Left renal cortex interstitium (tissue), 4 donors: Measurements from ENCODE around the gene CBLB. TPM values are rescaled to one million over a fixed set of nuclear protein-coding genes. Genes with fewer than 3 reads are reported as not detected.
"Not testable (repeated sequence)": the region's sequence is repeated elsewhere in the genome, so short reads cannot be mapped to it uniquely, and the experiment has no call there.

Experiments used
- DNase-seq, 4 donors: peaks; one replicate each; pipeline ENCODE4 v3.0.0-alpha.2; 2013; ENCODE audit warnings: low read depth in 4 of 4, low spot score in 2 of 4, missing footprints in 1 of 4
- polyA plus RNA-seq, 4 donors: library from polyadenylated mRNA; unstranded; fragments of 120-200 nt; gene quantifications; one replicate each; pipeline ENCODE4 v1.2.1, GENCODE V29; 2013; ENCODE audit not compliant: insufficient read length in 4 of 4

Gene CBLB
- polyA plus RNA-seq, 4 donors = 35.4 to 63.1 (median 46.9) TPM

DNA sequence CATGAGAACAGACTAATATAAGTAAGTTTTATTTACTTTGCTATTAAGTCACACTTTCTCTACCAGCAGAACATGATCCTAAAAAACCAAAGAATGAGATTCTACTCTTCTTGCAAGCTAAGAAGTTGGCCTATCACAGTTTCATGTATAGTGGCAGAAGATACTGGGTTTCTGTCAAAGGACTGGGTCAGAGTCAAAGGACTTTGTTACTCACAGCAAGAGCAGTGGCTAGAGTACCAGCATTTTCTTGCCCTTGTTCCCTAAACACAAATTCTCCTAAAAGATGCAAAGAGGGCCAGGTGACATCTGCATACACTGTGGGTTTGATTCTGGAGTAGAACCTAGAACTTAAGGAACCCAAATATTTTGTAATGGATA, 105.2 kb downstream of the CBLB start:
- DNase-seq = no peak

DNA sequence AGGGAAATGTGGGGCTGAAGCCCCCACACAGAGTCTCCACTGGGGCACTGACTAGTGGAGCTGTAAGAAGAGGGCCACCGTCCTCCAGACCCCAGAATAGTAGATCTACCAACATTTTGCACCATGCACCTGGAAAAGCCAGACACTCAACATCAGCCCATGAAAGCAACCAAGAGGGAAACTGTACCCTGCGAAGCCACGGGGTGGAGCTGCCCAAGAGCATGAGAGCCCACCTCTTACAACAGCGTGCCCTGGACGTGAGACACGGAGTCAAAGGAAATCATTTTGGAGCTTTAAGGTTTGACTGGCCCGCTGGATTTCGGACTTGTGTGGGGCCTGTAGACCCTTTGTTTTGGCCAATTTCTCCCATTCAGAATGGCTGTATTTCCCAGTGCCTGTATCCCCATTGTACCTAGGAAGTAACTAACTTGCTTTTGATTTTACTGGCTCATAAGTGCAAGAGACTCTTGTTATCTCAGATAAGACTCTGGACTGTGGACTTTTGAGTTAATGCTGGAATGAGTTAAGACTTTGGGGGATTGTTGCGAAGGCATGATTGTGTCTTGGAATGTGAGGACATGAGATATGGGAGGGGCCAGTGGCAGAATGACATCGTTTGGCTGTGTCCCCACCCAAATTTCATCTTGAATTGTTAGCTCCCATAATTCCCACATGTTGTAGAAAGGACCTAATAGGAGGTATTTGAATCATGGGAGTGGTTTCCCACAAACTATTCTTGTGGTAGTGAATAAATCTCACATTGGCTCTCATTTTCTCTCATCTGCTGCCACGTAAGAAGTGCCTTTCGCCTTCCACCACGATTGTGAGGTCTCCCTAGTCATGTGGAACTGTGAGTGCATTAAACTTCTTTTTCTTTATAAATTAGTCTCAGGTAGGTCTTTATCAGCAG, 105.8 kb downstream of the CBLB start:
- no peak for DNase-seq

DNA sequence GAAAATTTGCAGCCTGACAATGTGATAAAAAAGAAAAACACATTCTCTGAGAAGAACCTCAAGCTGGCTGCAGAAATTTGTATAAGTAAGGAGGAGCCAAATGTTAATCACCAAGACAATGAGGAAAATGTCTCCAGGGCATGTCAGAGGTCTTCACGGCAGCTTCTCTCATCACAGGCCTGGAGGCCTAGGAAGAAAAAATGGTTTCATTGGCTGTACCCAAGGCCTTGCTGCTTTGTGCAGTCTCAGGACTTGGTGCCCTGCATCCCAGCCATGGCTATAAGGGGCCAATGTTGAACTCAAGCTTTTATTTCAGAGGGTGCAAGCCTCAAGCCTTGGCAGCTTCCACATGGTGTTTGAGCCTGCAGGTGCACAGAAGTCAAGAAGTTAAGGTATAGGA, 106.6 kb downstream of the CBLB start:
- DNase-seq = not testable (repeated sequence)

DNA sequence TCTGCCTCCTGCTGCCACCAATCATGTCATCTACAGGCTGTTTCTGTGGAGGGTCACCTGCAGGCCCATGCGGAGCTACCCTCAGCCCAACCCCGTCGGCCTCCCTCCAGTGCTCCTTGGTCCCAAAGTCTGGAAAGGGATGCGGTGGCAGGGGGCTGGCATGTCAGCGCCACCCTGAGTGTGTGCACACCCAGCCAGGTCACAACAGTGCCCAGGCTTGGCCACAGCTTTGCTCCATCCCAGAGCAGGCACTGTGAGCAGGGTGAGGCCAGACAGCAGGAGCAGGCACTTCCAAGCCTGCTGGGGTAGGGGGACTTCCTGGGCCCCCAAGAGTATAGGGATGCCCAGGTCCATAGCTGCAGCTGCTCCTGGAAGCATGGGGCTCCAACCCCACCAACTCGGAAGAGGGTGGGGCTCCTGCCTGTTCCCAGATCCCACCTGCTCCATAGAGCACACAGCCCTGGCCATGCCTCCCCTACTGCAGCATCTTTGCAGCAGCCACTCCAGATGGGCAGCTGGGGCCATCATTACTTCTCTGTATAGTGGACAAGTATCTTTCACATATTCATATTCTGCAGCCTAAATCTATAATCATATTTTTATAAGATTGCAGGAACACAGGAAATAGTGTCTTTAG, 109.3 kb downstream of the CBLB start:
- no peak for DNase-seq

DNA sequence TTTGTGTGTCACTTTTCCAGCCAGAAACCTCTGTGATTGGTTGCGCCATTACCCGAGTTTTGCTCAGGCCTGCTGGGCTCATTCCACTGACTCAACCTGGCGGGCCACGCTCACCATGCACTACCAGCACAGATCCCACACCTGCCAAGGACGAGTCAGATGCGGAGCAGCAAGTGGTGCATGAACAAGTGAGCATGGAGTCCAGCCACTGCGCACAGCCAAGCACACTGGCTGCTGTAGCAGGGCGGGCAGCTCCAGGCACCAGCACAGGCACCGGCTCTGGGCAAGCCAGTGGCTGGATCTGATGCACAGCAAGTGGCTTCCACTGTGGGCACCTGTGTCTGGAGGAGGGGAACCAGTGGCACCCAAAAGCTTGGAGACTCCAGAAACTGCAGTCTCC, 110.4 kb downstream of the CBLB start:
- no peak for DNase-seq

DNA sequence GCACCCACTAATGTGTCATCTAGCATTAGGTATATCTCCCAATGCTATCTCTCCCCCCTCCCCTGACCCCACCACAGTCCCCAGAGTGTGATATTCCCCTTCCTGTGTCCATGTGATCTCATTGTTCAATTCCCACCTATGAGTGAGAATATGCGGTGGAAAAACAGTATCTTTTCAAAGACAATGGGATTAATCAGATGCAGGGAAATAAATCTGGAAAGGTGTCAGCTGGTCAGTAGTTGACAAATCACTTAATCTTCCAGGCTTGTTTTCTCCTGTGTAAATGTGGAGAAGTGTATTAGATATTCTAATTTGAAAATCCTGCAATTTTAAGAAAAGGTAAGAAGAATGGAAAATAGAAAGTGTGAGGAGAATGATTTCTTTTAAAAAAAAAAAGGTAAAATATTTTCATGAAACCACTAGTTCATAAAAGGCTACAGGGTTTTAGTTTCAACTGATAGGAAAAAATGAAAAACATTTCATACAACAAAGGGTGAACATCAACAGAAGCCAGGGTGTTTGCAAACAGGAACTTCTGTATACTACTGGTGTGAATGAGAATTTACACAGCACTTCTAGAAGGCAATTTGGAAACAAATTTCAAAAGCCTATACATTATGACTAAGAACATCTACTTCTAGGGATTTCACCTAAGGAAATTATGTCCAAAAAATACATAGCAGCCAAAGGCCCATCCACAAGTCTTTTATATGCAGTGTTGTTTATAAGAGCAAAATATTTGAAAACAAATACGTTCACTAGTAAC, 113.5 kb downstream of the CBLB start:
- no peak for DNase-seq

DNA sequence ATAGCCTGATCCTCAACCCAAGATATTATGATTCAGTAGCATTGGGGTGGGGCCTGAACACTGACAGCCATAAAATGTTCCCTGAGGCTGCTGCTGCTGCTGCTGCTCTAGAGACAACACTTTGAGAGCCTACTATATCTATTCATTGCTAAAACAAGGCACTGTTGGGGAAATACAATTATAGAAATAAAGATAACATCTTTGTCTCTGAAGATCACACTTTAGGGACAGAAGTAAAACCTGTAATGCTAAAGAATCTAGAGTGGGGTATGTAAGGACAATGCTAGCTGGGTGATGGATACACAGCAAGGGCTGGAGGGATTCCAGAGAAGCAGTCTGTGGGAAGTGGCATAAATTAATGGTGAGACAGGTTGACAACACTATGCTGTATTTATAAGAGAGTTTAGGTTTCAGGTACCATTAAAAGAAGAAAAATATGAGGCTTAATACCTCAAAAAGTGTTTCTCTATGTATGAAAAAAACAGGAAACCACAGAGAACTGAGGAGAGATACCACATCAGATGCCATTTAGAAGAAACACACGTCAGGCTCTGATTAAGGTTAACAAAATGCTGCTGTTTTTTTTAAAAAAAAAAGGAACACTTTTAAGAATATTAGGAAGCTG, 115.9 kb downstream of the CBLB start:
- no peak for DNase-seq

DNA sequence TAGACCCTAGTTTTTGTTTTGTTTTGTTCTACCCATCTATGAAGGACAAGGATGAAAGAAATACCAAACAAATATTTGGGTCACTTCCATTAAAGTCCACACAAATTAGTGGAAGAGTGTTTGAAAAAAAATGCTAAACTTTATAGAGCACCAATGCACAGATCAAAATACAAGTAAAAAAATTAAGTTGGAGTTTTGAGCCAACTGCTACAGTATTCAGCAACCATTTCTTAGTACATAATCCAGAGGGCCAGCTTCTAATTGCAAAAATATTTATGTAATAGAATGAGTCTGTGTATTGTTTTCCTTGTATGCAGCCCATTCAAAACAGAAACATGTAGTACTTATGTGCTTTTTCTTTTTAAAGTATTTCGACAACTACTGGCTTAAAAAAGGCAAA, 121.1 kb downstream of the CBLB start:
- no peak for DNase-seq

DNA sequence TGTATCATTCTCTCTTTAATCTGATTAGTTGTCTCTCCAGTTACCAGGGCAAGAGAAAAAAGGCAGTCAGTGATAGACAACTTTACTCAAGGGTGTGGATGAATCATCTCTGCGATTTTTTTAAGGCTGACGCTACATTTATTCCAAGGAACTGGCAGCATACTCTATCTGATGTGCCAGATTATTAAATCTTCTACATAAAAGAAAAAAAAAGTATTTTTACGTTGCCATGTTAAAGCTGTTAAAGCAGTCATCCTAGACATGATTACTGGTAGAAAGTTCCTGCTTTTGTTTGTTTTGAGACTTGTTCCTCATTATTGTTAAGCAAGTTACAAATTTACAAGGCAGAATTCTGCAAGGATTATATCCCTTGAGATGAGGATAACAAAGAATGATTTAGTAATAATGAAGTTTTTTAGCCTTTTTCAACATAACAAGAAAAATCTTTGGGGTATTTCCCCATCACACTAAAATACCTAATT, 121.7 kb downstream of the CBLB start:
- DNase-seq = no peak

DNA sequence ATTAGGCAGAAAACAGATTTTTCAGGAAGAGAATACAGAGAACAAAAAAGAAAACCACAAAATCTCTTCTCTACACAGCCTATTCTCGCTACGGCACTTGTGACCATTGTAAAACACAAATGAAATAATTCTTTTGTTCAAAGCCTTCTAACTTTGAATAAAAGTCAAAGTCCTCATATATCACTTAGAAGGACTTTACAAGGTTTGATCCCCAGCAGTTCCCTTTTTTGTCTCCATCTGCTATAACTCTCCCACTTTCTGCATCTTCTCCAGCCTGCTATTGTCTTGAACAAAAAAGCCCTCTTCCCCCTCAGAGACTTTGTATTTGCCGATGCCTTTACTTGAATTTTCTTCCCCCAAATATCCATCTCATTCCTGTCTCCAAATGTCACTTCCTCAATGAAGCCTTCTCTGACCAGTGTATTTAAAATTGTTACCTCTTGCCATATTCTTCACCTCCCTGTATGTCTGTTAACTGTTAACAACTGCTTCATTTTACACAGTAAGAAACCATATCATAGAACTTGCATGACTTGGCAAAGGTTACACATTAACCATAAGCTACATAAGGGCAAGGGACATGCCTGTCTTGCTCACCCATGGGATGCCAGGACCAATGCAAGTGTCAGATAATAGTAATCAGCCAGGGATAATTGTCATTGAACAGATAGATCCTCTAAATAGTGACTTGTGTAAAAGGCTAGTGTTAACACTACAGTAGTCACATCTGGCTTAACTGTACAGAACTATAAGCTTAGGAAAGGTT, 122.4 kb downstream of the CBLB start:
- peak in 1 of 4 donors; percentile 12 for DNase-seq

DNA sequence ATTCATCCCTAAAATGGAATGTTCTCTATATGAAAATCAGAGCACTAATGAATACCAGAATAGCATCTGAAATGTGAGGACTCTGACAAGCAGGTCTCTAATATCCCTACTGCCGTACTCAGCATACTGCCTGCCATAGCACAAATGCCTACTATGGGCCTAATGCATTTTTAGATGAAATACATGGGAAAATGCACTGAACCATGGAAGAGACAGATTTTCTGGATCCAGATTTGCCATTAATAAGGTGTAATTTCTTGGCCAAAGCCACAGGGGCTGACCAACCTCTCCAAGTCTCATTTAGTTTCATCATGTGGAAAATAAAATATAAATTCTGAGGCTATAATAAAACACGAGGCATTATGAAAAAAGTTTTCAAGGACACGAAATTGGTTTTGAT, 123.8 kb downstream of the CBLB start:
- no peak for DNase-seq

DNA sequence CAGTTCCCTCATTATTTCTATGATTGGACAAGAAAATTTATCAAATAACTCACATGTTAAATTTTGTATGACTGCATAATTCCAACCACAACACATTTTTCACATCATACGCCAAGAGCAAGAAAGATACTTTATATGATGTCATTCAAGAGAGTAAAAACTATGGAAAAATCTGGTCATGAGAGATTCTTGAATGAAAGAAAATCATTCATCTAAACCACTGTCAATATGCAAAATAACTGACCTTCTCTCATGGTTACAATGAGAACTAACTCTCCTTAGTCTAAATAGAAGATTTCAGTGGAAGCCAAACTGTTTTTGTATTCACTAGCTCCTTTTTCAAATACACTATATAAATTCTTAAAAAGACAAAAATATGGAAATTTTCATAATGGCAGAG, 124.6 kb downstream of the CBLB start:
- DNase-seq = no peak

DNA sequence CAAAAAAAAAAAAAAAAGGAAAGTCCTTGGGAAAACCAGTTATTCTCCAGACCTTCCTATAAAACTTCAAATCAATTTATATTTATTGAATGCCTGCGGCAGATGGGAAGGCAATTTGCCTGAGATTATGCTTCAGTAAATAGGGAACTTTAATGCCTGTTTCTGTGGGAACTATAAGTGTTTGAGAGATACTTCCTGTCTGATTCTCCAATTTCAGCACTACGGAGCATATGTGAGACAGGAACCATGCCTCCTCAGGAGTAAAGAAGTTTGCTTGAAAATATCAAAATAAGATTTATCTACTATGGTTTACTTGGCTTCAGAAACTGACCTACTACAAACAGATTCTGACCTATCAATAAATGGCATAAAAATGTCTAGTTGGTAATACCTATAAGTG, 135.5 kb downstream of the CBLB start:
- no peak for DNase-seq

DNA sequence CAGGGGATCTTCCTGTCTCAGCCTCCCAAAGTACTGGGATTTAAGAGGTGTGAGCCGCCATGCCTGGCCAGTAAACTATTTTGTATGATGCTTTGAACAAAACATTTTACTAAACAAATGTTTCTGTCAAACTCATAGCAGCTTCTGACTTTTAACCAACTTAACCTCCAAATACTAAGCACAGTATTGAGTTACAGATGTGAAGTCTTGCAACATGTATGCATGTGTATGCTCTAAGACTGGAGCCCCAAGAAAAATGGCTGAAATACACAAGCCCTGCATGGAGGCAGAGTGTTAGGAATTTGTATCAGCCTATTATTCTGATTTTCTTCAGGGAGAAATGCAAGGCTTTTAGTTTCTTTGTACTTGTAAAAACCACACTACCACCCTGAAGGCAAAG, 137.1 kb downstream of the CBLB start:
- DNase-seq = no peak

DNA sequence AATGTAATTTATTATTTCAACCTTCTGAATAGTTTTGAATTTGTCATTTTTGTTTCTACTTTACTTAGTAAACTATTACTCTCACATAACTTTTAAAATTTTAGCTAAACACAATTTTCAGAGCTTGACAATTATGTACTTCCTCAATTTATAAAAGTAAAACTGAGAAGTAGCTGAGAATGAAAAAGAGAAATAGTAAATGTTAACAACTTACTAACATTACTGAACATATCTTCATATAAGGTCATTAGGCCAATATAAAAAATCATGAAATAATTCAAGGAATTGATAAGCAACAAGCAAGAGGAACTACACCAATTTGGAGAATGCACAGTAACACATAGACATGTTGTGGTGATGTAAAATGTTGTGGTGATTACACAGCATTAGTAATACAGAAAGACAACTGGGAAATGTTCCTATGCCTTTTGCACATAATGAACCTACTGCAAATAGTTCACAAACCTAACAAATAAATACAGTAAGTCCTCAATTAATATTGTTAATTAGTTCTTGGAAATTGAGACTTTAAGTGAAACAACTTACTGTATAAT, 137.9 kb downstream of the CBLB start:
- no peak for DNase-seq

DNA sequence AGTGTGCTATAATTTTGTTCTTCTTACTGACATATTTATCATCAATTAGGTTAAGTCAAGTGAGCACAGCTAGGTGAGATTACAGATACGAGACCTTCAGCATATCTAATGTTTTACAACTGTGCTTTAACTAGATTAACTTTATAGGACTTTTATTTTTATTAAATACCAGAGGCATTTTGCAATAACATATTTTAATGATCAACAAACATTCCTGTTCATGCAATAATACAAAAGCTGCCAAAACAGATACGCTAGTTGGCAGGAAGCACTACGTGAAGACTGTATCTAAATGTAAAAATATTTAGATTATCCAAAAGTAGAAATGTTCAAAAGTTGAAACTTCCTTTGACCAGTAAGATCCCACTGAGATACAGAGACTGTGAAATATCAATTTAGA, 139.1 kb downstream of the CBLB start:
- DNase-seq = no peak

DNA sequence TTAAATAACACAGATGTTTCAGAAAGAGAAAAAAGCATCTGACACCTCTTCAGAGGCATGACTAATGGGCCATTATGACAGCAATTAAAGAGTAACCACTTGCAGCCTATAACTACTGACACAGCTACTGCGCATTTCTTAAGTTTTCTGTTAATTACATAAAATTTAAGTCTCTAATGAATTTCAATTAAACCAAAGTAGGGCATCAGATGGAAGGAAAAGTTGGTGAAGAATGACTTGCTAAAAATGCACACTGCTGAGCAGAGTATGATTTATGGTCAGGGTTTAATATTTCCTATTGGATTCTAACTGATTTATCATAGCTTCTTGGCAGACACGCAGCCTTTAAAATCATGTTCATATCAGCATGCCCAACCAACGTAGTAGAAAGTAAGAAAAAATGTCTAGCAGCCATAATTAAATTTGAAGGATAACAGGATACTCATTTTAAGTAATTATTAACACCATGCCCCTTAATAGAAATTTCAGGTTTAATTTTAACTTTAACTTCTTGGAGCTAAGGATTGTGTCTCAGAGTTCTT, 140.0 kb downstream of the CBLB start:
- no peak for DNase-seq

DNA sequence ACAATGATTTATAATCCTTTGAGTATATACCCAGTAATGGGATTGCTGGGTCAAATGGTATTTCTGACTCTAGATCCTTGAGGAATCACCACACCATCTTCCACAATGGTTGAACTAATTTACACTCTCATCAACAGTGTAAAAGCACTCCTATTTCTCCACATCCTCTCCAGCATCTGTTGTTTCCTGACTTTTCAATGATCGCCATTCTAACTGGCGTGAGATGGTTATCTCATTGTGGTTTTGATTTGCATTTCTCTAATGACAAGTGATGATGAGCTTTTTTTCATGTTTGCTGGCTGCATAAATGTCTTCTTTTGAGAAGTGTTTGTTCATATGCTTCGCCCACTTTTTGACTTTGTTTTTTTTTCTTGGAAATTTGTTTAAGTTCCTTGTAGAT, 141.8 kb downstream of the CBLB start:
- not testable (repeated sequence) for DNase-seq

DNA sequence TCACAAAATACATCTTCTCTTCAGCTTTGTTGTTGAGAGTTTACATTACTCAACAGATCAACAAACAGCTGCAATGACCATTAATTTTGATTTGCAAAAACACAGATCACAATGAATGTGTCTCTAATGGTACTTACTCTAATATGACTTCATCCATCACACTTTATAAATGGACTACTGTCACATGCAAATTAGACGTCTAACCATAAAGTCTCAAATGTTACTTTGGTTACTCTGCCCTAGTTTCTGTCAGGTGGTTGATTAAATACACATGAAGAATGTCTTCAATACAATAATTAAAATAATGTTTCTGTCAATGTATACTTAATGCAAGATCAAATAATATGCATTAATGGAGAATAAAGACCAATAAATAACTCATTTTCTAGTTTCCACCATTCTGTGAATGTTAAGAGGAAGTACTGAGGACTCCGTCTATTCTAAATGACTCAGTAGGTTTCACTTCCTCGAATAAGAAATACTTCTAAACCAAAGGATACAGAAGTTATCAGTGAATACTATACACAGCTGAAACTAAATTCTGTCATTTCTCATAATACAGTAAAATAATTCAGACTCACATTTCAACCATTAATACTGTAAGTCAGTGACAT, 145.8 kb downstream of the CBLB start:
- DNase-seq = no peak
